Ovary (tissue), 9 donors: ENCODE data around the gene FBXL13. TPM values are rescaled to one million over a fixed set of nuclear protein-coding genes. Genes with fewer than 3 reads are reported as not detected.
"Not testable (repeated sequence)": the region's sequence is repeated elsewhere in the genome, so short reads cannot be mapped to it uniquely, and the experiment has no call there.

Experiments used
- DNase-seq, 5 donors: peaks; one replicate each; pipeline ENCODE4 v3.0.0-alpha.2; 2019 to 2020
- H3K27ac ChIP-seq, 2 donors: fragments of 200-600 bp; one replicate each; pipeline versions ENCODE4 v1.5.1 to v1.8.0; 2019 to 2022
- H3K27me3 ChIP-seq: fragments of 200-600 bp; one replicate; pipeline ENCODE4 v1.8.0; 2022
- H3K36me3 ChIP-seq: fragments of 200-600 bp; sonication (generic); one replicate; pipeline ENCODE4 v1.5.1; 2019
- H3K4me1 ChIP-seq: one replicate; pipeline ENCODE4 v1.8.1; 2013; ENCODE audit warnings: mild to moderate bottlenecking, moderate library complexity; ENCODE audit not compliant: insufficient read depth
- H3K4me3 ChIP-seq: fragments of 200-600 bp; sonication (generic); one replicate; pipeline ENCODE4 v1.5.1; 2017
- H3K9me3 ChIP-seq, 2 donors: fragments of 200-600 bp in 1 of 2; sonication (generic) in 1 of 2; one replicate each; pipeline versions ENCODE4 v1.5.1 to v1.8.1; 2013 to 2019; ENCODE audit warnings: mild to moderate bottlenecking in 1 of 2, moderate library complexity in 1 of 2
- EP300 ChIP-seq: sonication (generic); formaldehyde crosslinking; IDR thresholded peaks from one replicate; pipeline ENCODE4 v1.6.1; 2017; ENCODE audit warnings: antibody characterized with exemption
- POLR2A ChIP-seq: fragments of 450-650 bp; IDR thresholded peaks from one replicate; pipeline ENCODE4 v1.6.1; 2017; ENCODE audit warnings: antibody characterized with exemption, mild to moderate bottlenecking, moderate library complexity
- WGBS, 3 donors: extraction: QIAGEN DNeasy Blood & Tissue Kit in 1 of 3; methylation state at CpG; one replicate each; pipeline versions ENCODE4 v1.1.5 to v1.1.7; 2013 to 2017; 5-methylcytosine and 5-hydroxymethylcytosine counted together
- intact Hi-C, 4 donors: fragments of 100-400 bp; cut with DNase I; formaldehyde crosslinking; loops; one replicate each; pipeline versions ENCODE4 v1.11.0 to v1.15.1; 2022 to 2023
- polyA plus RNA-seq, 2 donors: library from polyadenylated mRNA; stranded (reverse); fragments of 200-250 nt in 1 of 2; fragments of 350-450 nt in 1 of 2; fragmentation: Illumina TruSeq in 1 of 2; extraction: RNeasy Lipid Tissue Mini Kit (QIAGEN cat#74804) in 1 of 2; gene quantifications; one replicate each; pipeline ENCODE4 v1.2.3, GENCODE V29; 2013 to 2014
- total RNA-seq, 7 donors: library from RNA; depleted of rRNA in 2 of 7; stranded (reverse); fragments of >200 nt in 2 of 7; fragmentation: NEBNext Ultra II Directional in 3 of 7; extraction: Animal tissue kit (Norgen Biotek cat#: 25700) in 3 of 7; gene quantifications; one replicate each; pipeline versions ENCODE4 v1.1.0 to v1.2.4, GENCODE V29; 2016 to 2023
- TF ChIP-seq, protein P1 (sequence below), 3 donors: fragments of 450-650 bp in 2 of 3; fragments of 200-600 bp in 1 of 3; IDR thresholded peaks; one replicate each; pipeline versions ENCODE4 v1.5.1 to v1.8.0; 2016 to 2022; ENCODE audit warnings: antibody characterized with exemption in 3 of 3, mild to moderate bottlenecking in 1 of 3
- donor health status: DM: no; HTN: no; CAD: no; lungs with moderate emphysema.
- donor health status: DM: no; HTN: no; CAD: no.
- donor health status: Bipolar disorder and iron deficiency.
- donor health status: DM: yes; HTN: yes; CAD: no.
- donor health status: DM: no; HTN: no; CAD: no.
- donor health status: DM: yes; HTN: yes; CAD: no.

Gene FBXL13
- total and polyA plus RNA-seq, 9 donors = 1.1 to 13.3 (median 6.0) TPM

DNA sequence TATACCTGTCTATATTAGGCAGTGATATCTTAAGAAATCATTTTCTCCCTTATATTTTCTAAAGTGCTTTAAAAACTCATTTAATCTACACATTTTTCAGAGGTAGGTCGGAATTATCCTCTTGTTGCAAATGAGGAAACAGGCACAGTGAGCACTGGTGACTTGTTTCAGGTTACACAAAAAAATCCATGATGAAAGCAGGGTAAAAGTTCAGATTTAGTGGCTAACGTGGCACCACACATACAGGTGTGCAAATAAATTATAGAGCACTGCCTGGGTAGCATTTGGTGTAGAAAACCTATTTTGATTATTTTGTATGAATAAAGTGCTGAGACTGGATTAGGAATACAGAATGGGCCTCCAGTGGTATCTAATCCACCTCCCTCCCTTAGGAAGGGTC is 26.9 kb upstream of the FBXL13 start:
- H3K4me3 ChIP-seq = no peak overlapping the region
- H3K9me3 ChIP-seq = no peaks in the 10 kb centered on the region
- intact Hi-C loops = no loop called here
- H3K36me3 ChIP-seq = no peaks in the 10 kb centered on the region
- no peak overlapping the region for H3K27ac ChIP-seq
- H3K4me1 ChIP-seq = peaks cover 4% of the 10 kb centered on the region
- no peaks in the 10 kb centered on the region for H3K27me3 ChIP-seq
- TF ChIP-seq POLR2A = no peak
- TF ChIP-seq, protein P1, sequence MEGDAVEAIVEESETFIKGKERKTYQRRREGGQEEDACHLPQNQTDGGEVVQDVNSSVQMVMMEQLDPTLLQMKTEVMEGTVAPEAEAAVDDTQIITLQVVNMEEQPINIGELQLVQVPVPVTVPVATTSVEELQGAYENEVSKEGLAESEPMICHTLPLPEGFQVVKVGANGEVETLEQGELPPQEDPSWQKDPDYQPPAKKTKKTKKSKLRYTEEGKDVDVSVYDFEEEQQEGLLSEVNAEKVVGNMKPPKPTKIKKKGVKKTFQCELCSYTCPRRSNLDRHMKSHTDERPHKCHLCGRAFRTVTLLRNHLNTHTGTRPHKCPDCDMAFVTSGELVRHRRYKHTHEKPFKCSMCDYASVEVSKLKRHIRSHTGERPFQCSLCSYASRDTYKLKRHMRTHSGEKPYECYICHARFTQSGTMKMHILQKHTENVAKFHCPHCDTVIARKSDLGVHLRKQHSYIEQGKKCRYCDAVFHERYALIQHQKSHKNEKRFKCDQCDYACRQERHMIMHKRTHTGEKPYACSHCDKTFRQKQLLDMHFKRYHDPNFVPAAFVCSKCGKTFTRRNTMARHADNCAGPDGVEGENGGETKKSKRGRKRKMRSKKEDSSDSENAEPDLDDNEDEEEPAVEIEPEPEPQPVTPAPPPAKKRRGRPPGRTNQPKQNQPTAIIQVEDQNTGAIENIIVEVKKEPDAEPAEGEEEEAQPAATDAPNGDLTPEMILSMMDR (IDR thresholded peaks at IDR 0.05) = no peak
- no peak for TF ChIP-seq EP300
- DNase-seq = no peak
- WGBS, 3 donors = 43 to 46% (median 44%) methylated on average over 2 of the region's 2 CpGs

DNA sequence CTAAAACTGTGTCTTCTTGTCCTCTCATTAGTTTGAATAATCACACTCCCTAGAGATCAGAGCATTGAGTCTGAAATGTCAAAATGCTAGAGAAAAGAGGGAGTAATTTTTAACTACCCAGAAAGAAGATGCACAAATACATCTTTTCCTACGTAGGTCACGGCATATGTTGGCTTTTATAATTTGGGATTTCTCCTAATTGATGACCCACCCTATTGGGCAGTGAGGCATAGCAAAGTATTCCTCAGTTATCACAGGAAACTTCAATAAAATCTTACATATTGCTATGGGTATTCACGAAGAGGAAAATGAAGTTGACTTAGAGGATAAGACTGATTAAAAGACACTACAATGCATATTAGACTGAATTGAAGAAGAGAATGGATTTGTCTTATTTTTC is 25.8 kb upstream of the FBXL13 start:
- no peak for TF ChIP-seq POLR2A
- TF ChIP-seq, protein P1 (IDR thresholded peaks at IDR 0.05) = no peak
- TF ChIP-seq EP300 = no peak
- H3K4me1 ChIP-seq = no peaks in the 10 kb centered on the region
- H3K27me3 ChIP-seq = no peaks in the 10 kb centered on the region
- intact Hi-C loops = no loop called here
- no peaks in the 10 kb centered on the region for H3K36me3 ChIP-seq
- no peaks in the 10 kb centered on the region for H3K9me3 ChIP-seq
- DNase-seq = no peak
- no peak overlapping the region for H3K27ac ChIP-seq
- WGBS, 3 donors = 63 to 65% (median 63%) methylated on average over 3 of the region's 3 CpGs
- no peak overlapping the region for H3K4me3 ChIP-seq

DNA sequence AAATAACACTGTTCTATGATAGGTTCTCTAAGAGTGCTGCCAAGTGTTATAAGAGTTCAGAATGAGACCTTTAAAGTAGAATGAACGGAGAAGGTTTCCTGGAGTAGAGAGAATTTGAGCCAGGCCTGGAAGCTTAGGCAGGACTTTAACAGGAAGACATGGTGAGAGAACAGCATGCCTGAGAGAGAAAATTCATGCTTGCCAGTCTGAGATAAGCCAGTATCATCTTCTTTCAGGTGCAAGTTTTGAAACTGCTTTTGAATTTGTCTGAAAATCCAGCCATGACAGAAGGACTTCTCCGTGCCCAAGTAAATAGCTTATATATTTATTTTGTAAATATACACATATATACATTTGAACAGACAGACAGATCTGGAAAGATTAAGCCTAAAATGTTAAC is 22.4 kb upstream of the FBXL13 start:
- no peak for DNase-seq
- no peaks in the 10 kb centered on the region for H3K36me3 ChIP-seq
- TF ChIP-seq, protein P1 (IDR thresholded peaks at IDR 0.05) = no peak
- TF ChIP-seq POLR2A (no peak), EP300 (no peak)
- H3K4me1 ChIP-seq = no peaks in the 10 kb centered on the region
- WGBS, 3 donors = 88 to 97% (median 92%) methylated on average over 2 of the region's 2 CpGs
- no peak overlapping the region for H3K27ac ChIP-seq
- intact Hi-C loops = no loop called here
- H3K27me3 ChIP-seq = no peaks in the 10 kb centered on the region
- H3K4me3 ChIP-seq = no peak overlapping the region
- no peaks in the 10 kb centered on the region for H3K9me3 ChIP-seq

DNA sequence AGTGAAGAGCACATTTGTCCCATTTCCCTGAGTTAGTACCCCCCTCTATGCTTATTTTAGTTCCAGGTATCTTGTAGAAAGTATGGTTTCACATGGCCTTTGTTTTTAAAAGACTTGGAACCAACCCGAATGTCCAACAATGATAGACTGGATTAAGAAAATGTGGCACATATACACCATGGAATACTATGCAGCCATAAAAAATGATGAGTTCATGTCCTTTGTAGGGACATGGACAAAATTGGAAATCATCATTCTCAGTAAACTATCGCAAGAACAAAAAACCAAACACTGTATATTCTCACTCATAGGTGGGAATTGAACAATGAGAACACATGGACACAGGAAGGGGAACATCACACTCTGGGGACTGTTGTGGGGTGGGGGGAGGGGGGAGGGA is 21.0 kb upstream of the FBXL13 start:
- H3K4me1 ChIP-seq, DNase-seq, H3K4me3 ChIP-seq, H3K9me3 ChIP-seq, intact Hi-C loops, H3K36me3 ChIP-seq, H3K27me3 ChIP-seq, H3K27ac ChIP-seq: not testable (repeated sequence)
- WGBS, 3 donors = 91 to 100% (median 97%) methylated on average over 2 of the region's 2 CpGs

DNA sequence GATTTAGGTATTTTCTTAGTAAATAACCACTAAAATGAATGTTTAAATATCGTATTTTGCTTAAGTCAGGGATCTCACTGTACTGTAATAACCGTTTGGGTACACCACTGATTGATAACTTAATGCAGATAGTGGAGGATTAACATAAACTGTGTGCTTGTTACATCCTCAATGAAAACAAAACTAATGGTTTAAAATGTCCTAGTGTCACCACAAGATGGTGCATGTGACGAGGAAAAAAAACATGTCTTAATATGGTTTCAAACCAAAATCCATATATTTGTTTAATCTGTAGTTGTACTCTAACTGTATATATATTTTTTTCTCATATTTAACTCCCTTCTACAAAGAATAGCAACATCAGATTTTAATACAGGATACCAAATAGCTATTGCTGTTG is 19.5 kb upstream of the FBXL13 start:
- H3K9me3 ChIP-seq = no peaks in the 10 kb centered on the region
- H3K36me3 ChIP-seq = no peaks in the 10 kb centered on the region
- DNase-seq = no peak
- H3K4me1 ChIP-seq = no peaks in the 10 kb centered on the region
- H3K27ac ChIP-seq = no peak overlapping the region
- TF ChIP-seq EP300 = no peak
- TF ChIP-seq, protein P1 (IDR thresholded peaks at IDR 0.05) = no peak
- intact Hi-C loops = no loop called here
- 30 to 35% (median 35%) methylated on average over 3 of the region's 3 CpGs for WGBS, 3 donors
- no peak overlapping the region for H3K4me3 ChIP-seq
- no peaks in the 10 kb centered on the region for H3K27me3 ChIP-seq
